Right lobe of liver (tissue), 6 donors: ENCODE results near the gene NOL4. TPM values are rescaled to one million over a fixed set of nuclear protein-coding genes. Genes with fewer than 3 reads are reported as not detected.
"Not testable (repeated sequence)": the region's sequence is repeated elsewhere in the genome, so short reads cannot be mapped to it uniquely, and the experiment has no call there.

Experiments
- ATAC-seq, 4 donors: fragments of 200-7000 bp; cut with Tn5 transposase; one replicate each; pipeline ENCODE4 v1.9.1; 2020; ENCODE audit warnings: mild to moderate bottlenecking in 4 of 4, moderate library complexity in 4 of 4
- DNase-seq, 3 donors: peaks; one replicate each; pipeline ENCODE4 v3.0.0-alpha.2; 2020
- H3K27ac ChIP-seq, 3 donors: fragments of 200-600 bp; one replicate each; pipeline ENCODE4 v1.8.0; 2022
- H3K27me3 ChIP-seq, 2 donors: fragments of 200-600 bp; one replicate each; pipeline ENCODE4 v1.8.0; 2022
- H3K36me3 ChIP-seq, 4 donors: fragments of 200-600 bp; sonication (generic) in 1 of 4; one replicate each; pipeline versions ENCODE4 v1.5.1 to v1.8.0; 2017 to 2022; ENCODE audit warnings: control low read depth in 1 of 4
- H3K4me1 ChIP-seq, 4 donors: fragments of 200-600 bp; sonication (generic) in 1 of 4; one replicate each; pipeline versions ENCODE4 v1.5.1 to v1.8.0; 2017 to 2022; ENCODE audit warnings: control low read depth in 1 of 4
- H3K4me3 ChIP-seq, 3 donors: fragments of 200-600 bp; one replicate each; pipeline ENCODE4 v1.8.0; 2022
- H3K9me3 ChIP-seq, 4 donors: fragments of 200-600 bp; sonication (generic) in 1 of 4; one replicate each; pipeline versions ENCODE4 v1.5.1 to v1.8.0; 2017 to 2022; ENCODE audit warnings: control low read depth in 1 of 4
- CTCF ChIP-seq, 4 donors: fragments of 200-600 bp in 3 of 4; fragments of 450-650 bp in 1 of 4; IDR thresholded peaks; one replicate each; pipeline versions ENCODE4 v1.5.1 to v1.8.0; 2016 to 2022; ENCODE audit warnings: antibody characterized with exemption in 4 of 4, mild to moderate bottlenecking in 2 of 4
- POLR2A ChIP-seq: fragments of 450-650 bp; IDR thresholded peaks from one replicate; pipeline ENCODE4 v1.6.1; 2017; ENCODE audit warnings: antibody characterized with exemption, mild to moderate bottlenecking
- WGBS: methylation state at CpG from one replicate; pipeline ENCODE4 v1.1.6; 2018; ENCODE audit warnings: low coverage, low lambda C conversion rate; ENCODE audit not compliant: insufficient coverage; ENCODE audit errors: missing lambda C conversion rate; 5-methylcytosine and 5-hydroxymethylcytosine counted together
- intact Hi-C, 2 donors: fragments of 100-400 bp; cut with DNase I; formaldehyde crosslinking; loops; one replicate each; pipeline versions ENCODE4 v1.11.2 to v1.14.1; 2022
- long read RNA-seq: library from polyadenylated mRNA; unstranded; transcript quantifications from one replicate; pipeline ENCODE4 v2.0.0, GENCODE V29; 2019
- total RNA-seq, 6 experiments: library from RNA; depleted of rRNA in 2 of 6; stranded (reverse); fragments of >200 nt in 2 of 6; fragmentation: NEBNext Ultra II Directional in 3 of 6; extraction: Animal tissue kit (Norgen Biotek cat#: 25700) in 3 of 6; gene quantifications; one replicate each; pipeline versions ENCODE4 v1.1.0 to v1.2.4, GENCODE V29; 2016 to 2023
- donor health status: DM: no; HTN: yes; CAD: no.
- donor health status: DM: no; HTN: no; CAD: no.
- donor health status: DM: no; HTN: no; CAD: no.
- donor health status: DM: no; HTN: yes; CAD: no.
- donor health status: DM: no; HTN: yes; CAD: no.

The NOL4 gene
- 1 to 10 TPM in 2 of 6 experiments, under 1 TPM in 4; 0.27 to 2.8 (median 0.74) TPM for total RNA-seq
- long read RNA-seq, result 0 reads

GRCh38 chr18:34224423-34225217 is at the start of gene NOL4:
Gene NOL4 (minus strand): TSS chr18:34224913. CDS start chr18:34223253, 1,660 bp downstream.
- H3K9me3 ChIP-seq, result no peaks in the 10 kb centered on the region
- 2% methylated on average over 48 of the region's 56 CpGs for WGBS
- DNase-seq (peak; percentile 40 to 57 (median 48)), ATAC-seq (peak; percentile 53 to 77 (median 60))
- no peaks in the 10 kb centered on the region for H3K36me3 ChIP-seq
- peaks cover 0 to 27% of the 10 kb centered on the region in 2 donors for H3K27me3 ChIP-seq
- peak within 1 kb of the TSS; percentile 7 to 24 (median 9) for H3K4me3 ChIP-seq
- no peak within 1 kb of the TSS for H3K27ac ChIP-seq
- H3K4me1 ChIP-seq, result peaks cover 0 to 25% (median 6%) of the 10 kb centered on the region in 4 donors
- intact Hi-C loops, result no loop called here
- TF ChIP-seq POLR2A (no peak), CTCF (IDR thresholded peaks at IDR 0.05) (peak in 3 of 4 donors; percentile 14 to 36 (median 30))

- ATAC-seq, H3K4me1 ChIP-seq, H3K27ac ChIP-seq, H3K36me3 ChIP-seq, H3K9me3 ChIP-seq, intact Hi-C loops, DNase-seq, H3K4me3 ChIP-seq, H3K27me3 ChIP-seq: not testable (repeated sequence)
- 29% methylated on average over 2 of the region's 2 CpGs for WGBS
These were observed 41.3 kb upstream of the NOL4 start for GRCh38 chr18:34266029-34266428.

- 65% methylated on average over 3 of the region's 3 CpGs for WGBS
- H3K27ac ChIP-seq, result no peak overlapping the region
- no peaks in the 10 kb centered on the region for H3K36me3 ChIP-seq
- TF ChIP-seq POLR2A, result no peak
- TF ChIP-seq CTCF (IDR thresholded peaks at IDR 0.05), result no peak
- H3K9me3 ChIP-seq, result no peaks in the 10 kb centered on the region
- no peaks in the 10 kb centered on the region for H3K27me3 ChIP-seq
- intact Hi-C loops, result no loop called here
- no peak overlapping the region for H3K4me3 ChIP-seq
- DNase-seq (no peak), ATAC-seq (no peak)
- H3K4me1 ChIP-seq, result no peaks in the 10 kb centered on the region
These were observed 37.4 kb upstream of the NOL4 start for GRCh38 chr18:34261865-34262780.

GRCh38 chr18:34258176-34258575 is 33.5 kb upstream of the NOL4 start:
- TF ChIP-seq CTCF (IDR thresholded peaks at IDR 0.05) (no peak), POLR2A (no peak)
- no peaks in the 10 kb centered on the region for H3K4me1 ChIP-seq
- no peak overlapping the region for H3K4me3 ChIP-seq
- no peaks in the 10 kb centered on the region for H3K27me3 ChIP-seq
- intact Hi-C loops, result no loop called here
- WGBS, result 19% methylated on average over 5 of the region's 5 CpGs
- no peaks in the 10 kb centered on the region for H3K36me3 ChIP-seq
- DNase-seq (no peak), ATAC-seq (no peak)
- no peaks in the 10 kb centered on the region for H3K9me3 ChIP-seq
- H3K27ac ChIP-seq, result no peak overlapping the region

GRCh38 chr18:34251919-34252318 is 27.2 kb upstream of the NOL4 start:
- DNase-seq, result no peak
- no peak for TF ChIP-seq POLR2A
- no peak overlapping the region for H3K27ac ChIP-seq
- intact Hi-C loops, result no loop called here
- no peaks in the 10 kb centered on the region for H3K27me3 ChIP-seq
- no peaks in the 10 kb centered on the region for H3K36me3 ChIP-seq
- no peak overlapping the region for H3K4me3 ChIP-seq
- no peaks in the 10 kb centered on the region for H3K4me1 ChIP-seq
- ATAC-seq, result no peak
- WGBS, result 18% methylated on average over 1 of the region's 2 CpGs
- no peaks in the 10 kb centered on the region for H3K9me3 ChIP-seq
